CD4-positive, alpha-beta T cell treated with Interleukin-2 at 100 ng/mL for 4 hours (primary cell): Measurements from ENCODE around the gene GOLIM4.
"Not testable (repeated sequence)": the region's sequence is repeated elsewhere in the genome, so short reads cannot be mapped to it uniquely, and the experiment has no call there.

Experiments
- DNase-seq: peaks from one replicate; pipeline ENCODE4 v3.0.0-alpha.2; 2020; ENCODE audit warnings: low spot score

The GOLIM4 gene

DNA sequence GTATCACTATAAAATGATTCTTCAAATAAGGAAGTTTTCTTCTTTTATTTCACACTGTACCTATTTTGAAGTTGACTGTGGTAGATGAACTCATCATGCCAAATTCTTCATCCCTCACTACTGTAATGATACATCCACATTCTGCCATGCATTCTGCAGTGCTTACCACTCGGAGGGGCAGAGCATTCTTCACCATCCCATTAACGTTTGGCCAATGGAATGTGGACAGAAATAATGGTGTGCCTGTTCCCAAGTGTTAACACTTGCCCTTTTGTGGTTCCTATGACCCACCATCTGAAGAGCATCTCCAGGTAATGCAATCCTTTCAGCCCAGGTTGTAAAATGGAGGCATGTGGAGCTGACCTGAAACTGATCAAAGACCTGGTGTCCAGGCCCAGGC, 18.6 kb downstream of the GOLIM4 start:
- DNase-seq = no peak

GRCh38 chr3:168073842-168074605, 21.7 kb downstream of the GOLIM4 start:
- no peak for DNase-seq

DNA sequence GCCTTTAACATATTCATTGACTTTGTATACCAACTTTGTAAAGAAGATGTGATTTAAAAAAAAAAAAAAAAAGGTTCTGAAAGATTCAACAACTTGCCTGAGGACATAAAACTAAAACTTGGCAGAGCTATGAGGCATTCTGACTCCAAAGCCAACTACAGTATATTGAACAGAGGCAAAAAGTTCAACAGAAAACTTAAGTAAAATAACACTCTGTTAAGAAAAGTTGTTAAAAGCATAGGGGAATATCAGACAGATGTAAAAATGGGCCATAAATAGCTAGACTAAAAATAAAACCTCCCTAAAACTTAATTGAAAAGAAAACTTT, 23.4 kb downstream of the GOLIM4 start:
- DNase-seq = no peak

DNA sequence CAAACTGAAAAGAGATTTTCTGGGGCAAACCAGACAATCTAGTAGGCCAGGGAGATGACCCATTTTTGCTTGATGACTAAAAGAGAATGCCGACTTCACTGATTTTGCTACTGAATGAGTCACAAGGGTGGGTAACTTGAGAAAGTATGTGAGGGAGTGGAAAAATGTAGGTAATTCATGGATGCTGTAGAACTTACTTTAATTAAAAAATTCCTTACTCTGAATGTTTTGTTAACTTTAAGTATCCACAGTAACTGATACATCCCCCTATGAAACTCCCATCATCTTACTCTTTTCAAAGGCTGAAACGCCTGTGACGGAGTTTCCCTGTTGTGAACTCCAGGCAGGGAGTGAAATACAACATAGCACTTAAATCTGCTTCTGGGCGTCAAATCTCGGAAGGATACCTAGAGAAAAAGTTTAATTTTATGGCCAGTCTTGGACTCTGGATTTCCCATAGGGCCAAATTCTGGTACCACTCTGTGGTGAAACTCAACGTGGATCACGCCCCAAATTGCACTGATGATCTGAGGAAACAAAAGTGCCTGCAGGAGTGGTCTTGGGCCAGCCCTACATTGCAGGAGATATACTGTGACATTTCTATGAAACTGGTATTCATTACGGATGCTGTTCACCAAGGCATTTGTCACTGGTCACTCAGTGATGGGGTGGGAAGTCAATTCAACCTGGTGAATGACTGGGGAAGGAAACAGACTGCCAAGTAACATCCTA, 24.0 kb downstream of the GOLIM4 start:
- no peak for DNase-seq

DNA sequence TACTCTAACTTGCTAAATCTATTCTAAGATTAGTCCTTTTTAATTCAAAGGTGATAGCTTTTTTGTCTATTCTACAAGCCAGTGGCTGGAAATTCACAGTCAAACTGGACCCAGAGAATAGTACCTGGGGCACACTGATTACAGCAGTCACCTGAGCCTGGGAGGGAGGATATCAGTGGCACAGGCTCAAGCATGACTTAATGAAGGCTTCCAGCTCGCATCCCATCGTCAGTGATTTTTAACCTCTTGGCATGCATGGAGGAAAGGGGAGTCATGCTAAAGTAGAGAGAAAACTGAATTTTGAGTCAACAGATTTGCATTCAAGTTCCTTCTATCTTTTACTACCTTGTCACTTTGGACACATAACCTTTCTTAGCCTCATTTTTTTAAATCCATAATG, 24.8 kb downstream of the GOLIM4 start:
- no peak for DNase-seq

DNA sequence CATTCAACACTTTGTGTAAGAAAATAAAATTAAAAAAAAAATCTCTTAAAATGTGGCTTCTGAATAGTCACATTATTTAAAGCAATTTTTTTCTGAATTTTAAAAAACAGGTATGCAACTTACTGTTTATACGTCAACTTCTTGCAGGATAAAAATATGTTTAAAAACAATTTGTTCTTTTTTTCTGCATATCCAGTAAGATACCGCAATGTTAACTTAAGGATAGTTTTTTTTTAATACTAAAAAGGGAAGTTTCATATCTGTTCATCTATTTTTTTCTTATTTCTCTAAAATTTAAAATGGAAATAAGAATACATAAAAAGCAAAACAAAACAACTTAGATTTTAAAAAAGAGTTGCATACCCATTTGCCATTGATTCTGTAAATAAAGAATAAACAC, 27.4 kb downstream of the GOLIM4 start:
- no peak for DNase-seq

DNA sequence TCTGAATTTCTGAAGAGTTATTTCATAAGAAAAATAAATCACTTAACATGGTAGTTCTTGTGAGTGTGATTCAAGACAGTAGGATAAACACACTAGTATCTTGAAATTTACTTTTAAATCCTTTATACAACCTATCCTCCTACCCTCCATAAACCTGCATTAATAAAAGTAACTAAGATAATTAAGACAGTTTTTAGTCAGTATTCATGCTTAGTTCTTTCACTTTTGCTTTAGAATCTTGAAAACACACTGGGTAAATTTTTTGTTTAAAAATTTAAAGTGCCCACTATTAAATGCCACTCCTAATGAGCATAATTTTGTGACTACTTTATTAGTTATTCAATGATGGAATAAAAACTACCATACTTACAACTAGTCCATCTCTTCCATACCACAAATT, 28.8 kb downstream of the GOLIM4 start:
- DNase-seq = no peak

DNA sequence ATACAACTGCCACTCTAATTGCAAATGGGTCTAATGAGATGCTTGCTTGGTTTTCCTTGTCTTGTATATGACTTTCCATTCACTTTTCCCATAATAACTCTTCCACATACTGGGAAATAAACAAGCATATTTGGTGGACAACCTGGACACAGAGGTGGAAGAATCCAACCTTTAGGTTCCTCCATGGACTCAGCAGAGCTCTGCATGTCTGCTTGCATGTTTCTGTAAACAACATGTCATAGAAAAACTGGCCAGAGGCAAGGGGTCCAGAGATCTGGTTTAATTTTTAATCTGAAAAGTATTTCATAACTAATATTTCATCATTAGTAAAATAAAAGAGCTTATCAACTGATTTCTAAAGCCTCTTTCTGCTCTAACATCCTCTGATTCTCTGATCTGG, 30.2 kb downstream of the GOLIM4 start:
- no peak for DNase-seq

GRCh38 chr3:168063122-168063521, 32.6 kb downstream of the GOLIM4 start:
- DNase-seq = no peak

DNA sequence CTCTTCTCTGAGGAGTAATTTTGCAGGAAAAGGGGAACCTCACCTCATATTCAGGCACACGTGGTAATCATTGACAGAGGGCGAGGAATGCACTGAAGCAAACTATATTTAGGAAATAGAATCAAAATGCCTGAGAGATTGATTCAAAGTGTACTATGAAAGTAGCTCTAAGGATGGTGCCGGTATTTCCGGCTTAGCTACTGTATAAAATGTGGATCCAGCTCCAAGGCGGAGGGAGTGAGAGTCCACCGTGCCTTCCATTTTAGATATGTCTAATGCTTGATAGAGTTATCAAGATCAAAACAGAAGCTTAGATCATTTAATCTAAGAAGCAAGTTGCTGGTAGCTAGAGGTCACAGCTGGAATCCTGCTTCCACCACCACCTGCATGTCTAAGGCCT, 33.0 kb downstream of the GOLIM4 start:
- no peak for DNase-seq

GRCh38 chr3:168061332-168061996, 34.3 kb downstream of the GOLIM4 start:
- no peak for DNase-seq

- DNase-seq = no peak
Observed at GRCh38 chr3:168060317-168060716, 35.4 kb downstream of the GOLIM4 start.

DNA sequence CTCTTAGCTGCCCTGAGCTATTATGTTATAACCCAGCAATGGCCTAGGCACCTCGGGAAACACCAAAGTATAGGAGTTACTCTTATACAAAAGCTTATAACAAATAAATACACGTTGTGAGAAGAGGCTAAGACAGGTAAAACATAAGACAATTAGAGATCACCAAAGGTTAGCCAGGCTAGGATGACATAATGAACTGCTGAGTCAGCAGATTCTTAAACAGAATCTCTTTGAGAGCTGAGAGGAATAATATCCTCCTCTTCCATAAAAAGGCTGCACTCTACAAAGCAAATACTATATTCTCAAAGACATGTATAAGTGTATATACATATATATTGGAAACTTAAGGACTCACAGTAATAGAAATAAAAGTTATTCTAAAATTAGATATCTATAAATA, 37.2 kb downstream of the GOLIM4 start:
- no peak for DNase-seq

- not testable (repeated sequence) for DNase-seq
Observed at GRCh38 chr3:168056398-168057230, 39.1 kb downstream of the GOLIM4 start.

- no peak for DNase-seq
Observed at GRCh38 chr3:168054447-168054846, 41.3 kb downstream of the GOLIM4 start.

GRCh38 chr3:168053115-168053514, 42.6 kb downstream of the GOLIM4 start:
- DNase-seq = no peak

- no peak for DNase-seq
Observed at GRCh38 chr3:168052515-168052914, 43.2 kb downstream of the GOLIM4 start.

DNA sequence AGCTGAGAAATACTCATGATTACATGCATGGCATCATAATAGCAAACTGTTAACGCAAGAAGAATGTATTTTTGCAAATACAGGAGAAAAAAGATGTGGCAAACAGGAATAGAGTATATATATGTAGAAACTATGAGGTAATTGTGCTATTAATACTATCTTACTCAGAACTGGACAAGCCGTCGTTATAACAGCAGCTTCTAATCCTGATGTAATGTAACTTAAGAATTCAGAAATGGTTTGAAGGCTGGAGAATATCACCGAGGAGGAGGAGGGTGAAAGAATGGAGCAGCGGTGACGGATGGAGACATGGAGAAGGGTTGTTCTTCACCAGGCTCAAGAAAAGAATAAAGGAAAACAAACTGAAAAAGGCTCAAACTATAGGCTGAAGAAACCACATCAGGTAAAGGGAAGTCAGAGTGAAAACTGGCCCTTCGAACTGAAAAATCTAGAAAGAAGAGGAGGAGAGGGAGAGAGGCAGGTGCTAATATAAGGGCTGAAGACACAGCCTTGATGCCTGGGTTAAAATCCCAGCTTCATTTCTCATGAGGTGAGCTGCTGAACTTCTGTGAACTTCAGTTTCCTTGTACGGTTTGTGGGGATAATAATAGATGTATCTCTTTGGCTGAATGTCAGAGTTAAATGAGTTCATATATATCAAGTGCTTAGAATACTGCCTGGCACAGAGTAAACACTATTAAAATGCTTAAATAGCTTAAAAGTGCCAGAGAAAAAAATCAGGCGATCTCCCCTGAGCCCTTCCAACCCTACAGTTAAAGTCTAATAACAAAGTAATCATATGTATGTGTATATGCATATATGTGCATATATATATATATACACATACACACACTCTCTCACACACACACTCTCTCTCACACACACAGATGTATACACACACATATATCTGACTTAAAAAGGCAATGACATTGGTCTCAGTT, 43.9 kb downstream of the GOLIM4 start:
- DNase-seq = no peak

DNA sequence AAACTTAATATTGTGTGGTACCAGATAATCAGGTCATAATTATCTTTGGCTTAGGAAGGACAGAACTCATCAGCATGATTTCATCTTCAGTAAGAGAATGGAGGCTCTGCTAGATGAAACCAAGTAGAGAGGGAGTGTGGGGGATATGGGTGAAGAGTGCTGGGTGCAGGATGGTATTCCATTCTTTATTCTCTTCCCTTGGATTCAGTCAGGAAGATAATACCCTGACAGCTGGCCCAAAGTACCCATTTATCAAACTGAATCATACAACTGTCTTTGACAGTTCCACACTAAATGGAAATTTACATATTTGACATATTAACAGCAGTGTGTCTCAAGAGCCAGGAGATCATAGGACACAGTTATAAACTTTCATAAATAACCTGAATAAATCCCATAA, 44.7 kb downstream of the GOLIM4 start:
- DNase-seq = no peak

GRCh38 chr3:168049367-168049974, 46.3 kb downstream of the GOLIM4 start:
- DNase-seq = no peak
